Transverse colon (tissue), 4 donors: Measurements from ENCODE around the gene RAD23B.

Experiments used
- POLR2A ChIP-seq: fragments of 450-650 bp; IDR thresholded peaks from one replicate; pipeline ENCODE4 v1.6.1; 2016; ENCODE audit warnings: antibody characterized with exemption, mild to moderate bottlenecking, moderate library complexity
- POLR2AphosphoS5 ChIP-seq, 3 donors: sonication (generic); formaldehyde crosslinking; IDR thresholded peaks; one replicate each; pipeline ENCODE4 v1.6.1; 2016; ENCODE audit warnings: antibody characterized with exemption in 3 of 3
- TF ChIP-seq, protein P1 (sequence below), 5 experiments: fragments of 200-600 bp in 3 of 5; fragments of 450-650 bp in 2 of 5; sonication (generic) in 3 of 5; IDR thresholded peaks; 1 replicate in 2 of 5; 2 replicates in 3 of 5; pipeline ENCODE4 v1.5.1; 2016 to 2017; ENCODE audit warnings: antibody characterized with exemption in 5 of 5, inconsistent platforms in 3 of 5, mild to moderate bottlenecking in 2 of 5, moderate library complexity in 1 of 5

DNA sequence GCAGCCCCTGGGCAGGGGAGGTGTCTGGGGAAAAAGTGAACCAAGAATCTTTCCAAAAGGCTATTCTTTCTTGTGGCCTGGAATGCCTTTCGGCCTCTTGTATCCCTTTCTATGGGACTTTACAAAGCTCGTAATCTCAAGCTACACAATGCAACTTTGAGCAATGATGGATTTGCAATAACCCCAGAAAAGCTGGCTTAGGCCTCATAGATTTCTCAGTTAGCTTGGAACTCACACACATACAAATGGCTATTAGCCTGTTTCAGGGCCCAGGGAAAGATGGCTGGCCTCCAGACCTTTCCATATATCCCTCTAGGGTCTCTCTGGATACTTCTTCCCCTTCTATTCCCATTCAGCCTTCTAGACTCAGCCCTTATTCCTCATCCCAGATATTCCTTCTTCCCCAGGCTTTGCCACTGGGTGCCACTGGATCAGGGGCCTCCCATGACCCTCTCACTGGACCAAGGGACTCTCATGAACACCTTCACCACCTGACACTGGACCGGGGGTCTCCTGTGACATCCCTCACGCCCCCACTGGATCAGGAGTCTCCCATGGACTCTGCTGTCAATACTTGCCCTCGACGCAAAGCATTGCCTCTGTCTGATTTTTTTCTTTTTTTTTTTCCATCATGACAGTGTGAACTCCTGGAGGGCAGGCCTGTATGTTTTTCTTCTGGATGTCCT is 59.5 kb downstream of the RAD23B start:
- TF ChIP-seq, protein P1, sequence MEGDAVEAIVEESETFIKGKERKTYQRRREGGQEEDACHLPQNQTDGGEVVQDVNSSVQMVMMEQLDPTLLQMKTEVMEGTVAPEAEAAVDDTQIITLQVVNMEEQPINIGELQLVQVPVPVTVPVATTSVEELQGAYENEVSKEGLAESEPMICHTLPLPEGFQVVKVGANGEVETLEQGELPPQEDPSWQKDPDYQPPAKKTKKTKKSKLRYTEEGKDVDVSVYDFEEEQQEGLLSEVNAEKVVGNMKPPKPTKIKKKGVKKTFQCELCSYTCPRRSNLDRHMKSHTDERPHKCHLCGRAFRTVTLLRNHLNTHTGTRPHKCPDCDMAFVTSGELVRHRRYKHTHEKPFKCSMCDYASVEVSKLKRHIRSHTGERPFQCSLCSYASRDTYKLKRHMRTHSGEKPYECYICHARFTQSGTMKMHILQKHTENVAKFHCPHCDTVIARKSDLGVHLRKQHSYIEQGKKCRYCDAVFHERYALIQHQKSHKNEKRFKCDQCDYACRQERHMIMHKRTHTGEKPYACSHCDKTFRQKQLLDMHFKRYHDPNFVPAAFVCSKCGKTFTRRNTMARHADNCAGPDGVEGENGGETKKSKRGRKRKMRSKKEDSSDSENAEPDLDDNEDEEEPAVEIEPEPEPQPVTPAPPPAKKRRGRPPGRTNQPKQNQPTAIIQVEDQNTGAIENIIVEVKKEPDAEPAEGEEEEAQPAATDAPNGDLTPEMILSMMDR (IDR thresholded peaks at IDR 0.05): no peak
- TF ChIP-seq POLR2A: no peak
- TF ChIP-seq POLR2AphosphoS5 (IDR thresholded peaks at IDR 0.05): no peak
